RPMI8226 (cell line): ENCODE results near the gene FAM72B.
"Not testable (repeated sequence)": the region's sequence is repeated elsewhere in the genome, so short reads cannot be mapped to it uniquely, and the experiment has no call there.

Experiments used
- DNase-seq: peaks from one replicate; pipeline ENCODE4 v3.0.0-alpha.2; 2015

The FAM72B gene

DNA sequence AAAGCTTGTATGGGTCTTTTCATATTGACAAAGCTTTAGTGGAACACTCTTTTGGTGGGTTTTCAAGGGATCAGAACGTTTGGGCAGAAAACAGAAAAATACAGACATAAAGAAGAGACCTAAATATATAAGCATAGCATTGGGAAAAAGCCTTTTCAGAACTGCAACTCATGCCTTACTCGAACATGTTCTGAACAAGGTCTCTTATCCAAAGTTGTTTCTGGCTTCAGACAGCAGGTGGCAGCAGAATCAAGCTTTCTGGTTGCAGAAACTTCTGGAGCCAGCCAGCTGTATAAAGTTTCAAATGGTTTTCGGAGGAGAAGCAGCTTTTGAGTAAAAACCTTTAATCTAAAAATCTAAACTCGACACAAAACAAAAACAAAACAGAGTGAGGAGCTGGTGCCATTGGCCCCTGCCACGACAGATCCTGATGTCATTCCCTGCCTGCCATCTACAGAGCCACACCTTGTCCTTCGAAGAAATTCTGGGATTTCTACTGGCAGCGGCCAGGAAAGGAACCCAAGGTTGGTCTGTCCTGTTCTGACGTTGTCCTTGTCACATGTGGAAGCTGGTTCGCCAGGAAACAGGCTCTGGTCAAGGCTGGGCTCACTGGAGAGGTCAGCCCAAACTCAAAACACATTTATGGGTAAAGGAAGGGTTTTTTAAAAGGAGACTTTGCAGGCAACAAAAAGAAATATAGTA is 35.5 kb downstream of the FAM72B start:
- not testable (repeated sequence) for DNase-seq

DNA sequence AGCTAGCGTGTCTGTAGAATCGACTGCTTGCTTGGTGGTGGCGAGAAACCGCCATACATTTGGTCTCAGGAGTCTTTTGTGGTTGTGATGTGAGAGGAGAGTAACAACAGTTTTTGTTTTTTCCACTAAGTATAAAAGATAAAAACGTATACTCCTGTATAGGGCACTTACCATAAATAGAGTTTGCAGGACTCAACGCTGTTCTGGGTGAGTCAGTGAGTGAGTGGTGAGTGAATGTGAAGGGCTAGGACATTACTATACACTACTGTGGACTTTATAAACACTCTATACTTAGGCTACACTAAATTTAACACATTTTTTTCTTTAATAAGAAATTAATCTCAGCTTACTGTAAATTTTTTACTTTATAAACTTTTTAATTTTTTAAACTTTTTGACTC is 43.7 kb downstream of the FAM72B start:
- DNase-seq = not testable (repeated sequence)

- DNase-seq = not testable (repeated sequence)
These were observed 52.6 kb downstream of the FAM72B start for GRCh38 chr1:121131494-121131893.

- not testable (repeated sequence) for DNase-seq
These were observed 65.7 kb downstream of the FAM72B start for GRCh38 chr1:121118480-121118824.
